NCI-H1436 (cell line): ENCODE data around the gene ASB2.

Experiments
- DNase-seq: peaks from one replicate; lab custom pipeline; 2025; lab: John Stamatoyannopoulos, UW

Gene ASB2

GRCh38 chr14:93976477-93977057 is at the start of gene ASB2:
Gene ASB2, minus strand, starts transcription at chr14:93976570. Its CDS starts 12,031 bp downstream, at chr14:93964539.
- DNase-seq = no peak

GRCh38 chr14:94025720-94026119 is 49.4 kb upstream of the ASB2 start:
- no peak for DNase-seq

- no peak for DNase-seq
These were observed 48.2 kb upstream of the ASB2 start for GRCh38 chr14:94024549-94024948.

- no peak for DNase-seq
These were observed 46.4 kb upstream of the ASB2 start for GRCh38 chr14:94022532-94023411.

GRCh38 chr14:94021416-94022157 is 45.2 kb upstream of the ASB2 start:
- no peak for DNase-seq

- no peak for DNase-seq
These were observed 44.6 kb upstream of the ASB2 start for GRCh38 chr14:94021001-94021400.

GRCh38 chr14:94020267-94020666 is 43.9 kb upstream of the ASB2 start:
- DNase-seq = no peak

GRCh38 chr14:94019329-94019728 is 43.0 kb upstream of the ASB2 start:
- no peak for DNase-seq

GRCh38 chr14:94018308-94018707 is 41.9 kb upstream of the ASB2 start:
- no peak for DNase-seq

- DNase-seq = no peak
These were observed 40.1 kb upstream of the ASB2 start for GRCh38 chr14:94016446-94016976.

- DNase-seq = no peak
These were observed 38.9 kb upstream of the ASB2 start for GRCh38 chr14:94015223-94015622.

- no peak for DNase-seq
These were observed 38.0 kb upstream of the ASB2 start for GRCh38 chr14:94014382-94014781.

GRCh38 chr14:94011795-94012194 is 35.4 kb upstream of the ASB2 start:
- no peak for DNase-seq

GRCh38 chr14:94010625-94011024 is 34.3 kb upstream of the ASB2 start:
- DNase-seq = no peak

- DNase-seq = no peak
These were observed 33.4 kb upstream of the ASB2 start for GRCh38 chr14:94009767-94010166.

- no peak for DNase-seq
These were observed 31.9 kb upstream of the ASB2 start for GRCh38 chr14:94008234-94008633.

GRCh38 chr14:94005324-94006073 is 29.1 kb upstream of the ASB2 start:
- DNase-seq = no peak

GRCh38 chr14:94004015-94004414 is 27.6 kb upstream of the ASB2 start:
- no peak for DNase-seq

GRCh38 chr14:94003397-94003796 is 27.0 kb upstream of the ASB2 start:
- no peak for DNase-seq

- DNase-seq = peak; percentile 20
These were observed 25.4 kb upstream of the ASB2 start for GRCh38 chr14:94001501-94002396.

GRCh38 chr14:94001016-94001415 is 24.6 kb upstream of the ASB2 start:
- DNase-seq = no peak
